ENCODE data around the gene SH2D2A. TPM values are rescaled to one million over a fixed set of nuclear protein-coding genes. Genes with fewer than 3 reads are reported as not detected.

The SH2D2A gene
- total and polyA plus RNA-seq, 2 of the 4 experiments (the other 2 are of a cell fraction): not detected

DNA sequence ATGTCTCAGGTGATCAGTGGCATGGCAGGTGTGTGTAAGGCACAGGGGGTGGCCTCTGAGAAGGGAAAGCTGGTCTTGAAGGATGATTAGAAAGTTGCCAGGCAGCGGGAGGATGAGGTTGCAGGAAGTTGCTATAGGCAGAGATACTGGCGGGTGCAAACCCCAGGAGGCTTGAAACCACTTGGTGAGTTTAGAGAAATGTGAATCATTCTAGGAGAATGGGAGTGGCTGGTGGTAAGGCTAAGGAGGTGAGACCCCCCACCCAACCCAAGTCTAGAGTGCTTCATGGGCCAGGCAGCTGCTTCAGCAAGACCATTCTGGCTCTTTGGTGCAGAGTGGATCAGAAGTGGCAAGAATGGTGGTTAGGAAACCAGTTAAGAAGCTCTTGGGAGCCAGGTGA lies 9.0 kb downstream of the SH2D2A start (continued):
- TF ChIP-seq, protein P1, sequence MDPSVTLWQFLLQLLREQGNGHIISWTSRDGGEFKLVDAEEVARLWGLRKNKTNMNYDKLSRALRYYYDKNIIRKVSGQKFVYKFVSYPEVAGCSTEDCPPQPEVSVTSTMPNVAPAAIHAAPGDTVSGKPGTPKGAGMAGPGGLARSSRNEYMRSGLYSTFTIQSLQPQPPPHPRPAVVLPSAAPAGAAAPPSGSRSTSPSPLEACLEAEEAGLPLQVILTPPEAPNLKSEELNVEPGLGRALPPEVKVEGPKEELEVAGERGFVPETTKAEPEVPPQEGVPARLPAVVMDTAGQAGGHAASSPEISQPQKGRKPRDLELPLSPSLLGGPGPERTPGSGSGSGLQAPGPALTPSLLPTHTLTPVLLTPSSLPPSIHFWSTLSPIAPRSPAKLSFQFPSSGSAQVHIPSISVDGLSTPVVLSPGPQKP (IDR thresholded peaks at IDR 0.05; ENCODE audit: borderline replicate concordance, low read depth, low read length): no peak
- no peak for TF ChIP-seq RFX5 (IDR thresholded peaks at IDR 0.05; ENCODE audit: low read depth, low read length)

DNA sequence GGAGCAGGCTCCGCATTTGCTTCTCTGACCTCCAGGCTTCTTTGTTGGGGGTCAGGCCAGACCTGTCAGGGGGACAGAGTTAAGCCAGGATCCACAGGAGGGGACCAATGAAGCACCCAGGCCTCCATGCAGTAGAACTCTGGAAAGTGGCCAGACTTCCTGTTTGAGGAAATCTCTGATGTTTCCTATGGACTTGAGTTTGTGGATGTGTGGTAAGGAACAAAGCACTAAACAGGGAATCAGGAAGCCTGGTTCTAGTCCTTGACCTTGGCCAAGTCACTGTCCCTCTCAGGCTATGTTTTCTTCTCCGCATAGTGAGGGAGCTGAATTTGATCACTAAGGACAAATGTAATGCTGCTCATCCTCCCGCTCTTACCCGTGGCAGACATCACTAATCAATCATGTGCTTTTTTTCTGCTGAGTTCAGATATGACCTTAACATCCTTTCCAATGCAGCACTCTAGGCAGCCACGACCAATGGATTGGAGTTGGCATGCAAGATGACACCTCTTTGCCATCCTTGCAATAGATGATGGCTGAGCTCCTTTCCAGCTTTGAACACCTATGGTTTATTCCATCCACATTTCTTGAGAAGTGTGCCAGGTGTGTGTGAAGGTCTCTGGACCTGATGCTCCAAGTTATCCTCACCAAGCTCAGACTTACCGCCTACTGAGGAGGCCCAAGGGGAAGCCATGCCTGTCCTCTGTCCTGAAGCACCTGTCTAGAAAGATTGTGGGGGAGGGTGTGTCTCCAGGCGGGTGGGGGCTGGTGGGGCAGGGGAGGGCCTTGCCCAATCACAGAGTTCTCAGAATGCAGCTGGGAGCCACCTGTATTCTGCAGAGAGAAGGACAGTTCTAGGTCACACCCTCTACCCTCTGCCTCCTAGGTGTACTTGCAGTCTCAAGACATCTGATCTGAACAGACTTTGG lies 9.9 kb downstream of the SH2D2A start:
- TF ChIP-seq MAZ (IDR thresholded peaks at IDR 0.05; ENCODE audit: borderline replicate concordance, low read depth, low read length) (no peak), CEBPB (IDR thresholded peaks at IDR 0.05; ENCODE audit: low read depth, low read length) (no peak), FOS (IDR thresholded peaks at IDR 0.05; ENCODE audit: low read depth, low read length) (no peak), RCOR1 (IDR thresholded peaks at IDR 0.05; ENCODE audit: insufficient replicate concordance, low read length) (no peak), POLR2A (IDR thresholded peaks at IDR 0.05; ENCODE audit: low read depth, low read length) (no peak)
- no peak overlapping the region for H4K5ac ChIP-seq (ENCODE audit: low read depth, low read length)
- H3K9ac ChIP-seq (ENCODE audit: low read depth, low read length): no peak overlapping the region
- no peak overlapping the region for H2BK15ac ChIP-seq (ENCODE audit: low read depth, low read length)
- in situ Hi-C loops (cut with MboI; ENCODE audit: low sequenced_read_pairs) (no loop called here), dilution Hi-C loops (cut with HindIII; ENCODE audit: low sequenced_read_pairs, unreplicated experiment) (no loop called here), intact Hi-C loops (cut with micrococcal nuclease) (no loop called here)
- H3K79me1 ChIP-seq (ENCODE audit: low read depth in 1 of 2, low read length in 2 of 2): no peaks in the 10 kb centered on the region
- H3K56ac ChIP-seq (ENCODE audit: extremely low read depth, insufficient read depth, low read length): no peak overlapping the region
- no peak overlapping the region for H3K27ac ChIP-seq (ENCODE audit: insufficient read depth, low read length)
- no peak overlapping the region for H2BK5ac ChIP-seq (ENCODE audit: low read depth, low read length, poor library complexity, severe bottlenecking)
- no peak overlapping the region for H3K23ac ChIP-seq (ENCODE audit: low read depth, low read length)
- no peak overlapping the region for H3K4me3 ChIP-seq (ENCODE audit: insufficient read depth, low read depth, low read length)
- no peak overlapping the region for H4K91ac ChIP-seq (ENCODE audit: insufficient read depth, low read depth, low read length)
- no peak overlapping the region for H2AK9ac ChIP-seq (replicated peaks; ENCODE audit: low read depth, low read length, poor library complexity)
- H2BK120ac ChIP-seq (ENCODE audit: low read depth, low read length): no peak overlapping the region
- POLR2A ChIA-PET (ENCODE audit: unreplicated experiment): no interaction called here
- peaks cover 14% of the 10 kb centered on the region; the same call in 1 of the 2 replicates for H4K20me1 ChIP-seq (ENCODE audit: insufficient read depth, low read length)
- no peak for ATAC-seq (ENCODE audit: low read depth)
- DNase-seq: no peak
- peaks cover 31% of the 10 kb centered on the region; the same call in 1 of the 2 replicates for H3K27me3 ChIP-seq (ENCODE audit: control insufficient read depth, insufficient read depth, low read length)
- no peak overlapping the region for H4K8ac ChIP-seq (ENCODE audit: low read depth in 2 of 2, low read length in 2 of 2)
- H3K18ac ChIP-seq (ENCODE audit: low read depth, low read length): no peak overlapping the region
- no peaks in the 10 kb centered on the region for H3K9me3 ChIP-seq (ENCODE audit: control insufficient read depth, insufficient read depth, low read length)
- H2AFZ ChIP-seq (replicated peaks; ENCODE audit: low read length, poor library complexity): no peak overlapping the region
- CTCF ChIA-PET: interaction anchor here (0.5 kb wide), 1 partner anchor 23 kb away, joined by 3 read pairs; no protein-coding TSS in a partner anchor
- no peak overlapping the region for H2AK5ac ChIP-seq (ENCODE audit: low read depth, low read length)
- no peak overlapping the region for H3K4ac ChIP-seq (ENCODE audit: low read depth, low read length)
- WGBS, 2 experiments (ENCODE audit: extremely low coverage in 2 of 2, insufficient read length in 1 of 2): 76% methylated on average over 3 of the region's 7 CpGs; no CpG with 5 or more reads in 1 of the 2 experiments
- H3K14ac ChIP-seq (replicated peaks; ENCODE audit: low read depth, low read length): no peak overlapping the region
- no TSS peak for BruUV-seq (replicated peaks)
- H3K36me3 ChIP-seq (ENCODE audit: control insufficient read depth, insufficient read depth, low read length): peaks cover 4% of the 10 kb centered on the region; the same call in 1 of the 2 replicates
- H3K4me2 ChIP-seq (ENCODE audit: low read depth, low read length): no peak overlapping the region
- H3K4me1 ChIP-seq (ENCODE audit: control insufficient read depth, insufficient read depth, low read length): peaks cover 5% of the 10 kb centered on the region; the same call in 1 of the 2 replicates
- peaks cover 6% of the 10 kb centered on the region; the same call in 1 of the 2 replicates for H3K9me1 ChIP-seq (ENCODE audit: insufficient read depth, low read length)
- no peak overlapping the region for H2BK20ac ChIP-seq (ENCODE audit: low read depth, low read length)
